Ammon's horn (tissue), 1 donor: ENCODE data around the gene MEOX1.
"Not testable (repeated sequence)": the region's sequence is repeated elsewhere in the genome, so short reads cannot be mapped to it uniquely, and the experiment has no call there.

ENCODE experiments used
- DNase-seq: peaks from one replicate; pipeline ENCODE4 v3.0.0-alpha.2; 2016; ENCODE audit warnings: low spot score

MEOX1 gene

GRCh38 chr17:43616852-43617251 lies 44.9 kb downstream of the MEOX1 start:
- DNase-seq: no peak

- no peak for DNase-seq
These were observed 45.3 kb downstream of the MEOX1 start for GRCh38 chr17:43616421-43616820.

GRCh38 chr17:43616029-43616351 lies 45.7 kb downstream of the MEOX1 start:
- no peak for DNase-seq

- no peak for DNase-seq
These were observed 46.2 kb downstream of the MEOX1 start for GRCh38 chr17:43615330-43616028.

GRCh38 chr17:43614561-43614960 lies 47.2 kb downstream of the MEOX1 start:
- no peak for DNase-seq

- peak; percentile 27 for DNase-seq
These were observed 47.8 kb downstream of the MEOX1 start for GRCh38 chr17:43613917-43614316.

- no peak for DNase-seq
These were observed 49.2 kb downstream of the MEOX1 start for GRCh38 chr17:43612515-43612914.

- DNase-seq: no peak
These were observed 50.3 kb downstream of the MEOX1 start for GRCh38 chr17:43611230-43611969.

- no peak for DNase-seq
These were observed 51.9 kb downstream of the MEOX1 start for GRCh38 chr17:43609613-43610385.

- DNase-seq: no peak
These were observed 53.4 kb downstream of the MEOX1 start for GRCh38 chr17:43608313-43608712.

GRCh38 chr17:43604549-43604948 lies 57.2 kb downstream of the MEOX1 start:
- DNase-seq: no peak

GRCh38 chr17:43603321-43603720 lies 58.4 kb downstream of the MEOX1 start:
- no peak for DNase-seq

GRCh38 chr17:43602556-43602955 lies 59.2 kb downstream of the MEOX1 start:
- not testable (repeated sequence) for DNase-seq

- DNase-seq: no peak
These were observed 60.3 kb downstream of the MEOX1 start for GRCh38 chr17:43601280-43602039.

- no peak for DNase-seq
These were observed 61.9 kb downstream of the MEOX1 start for GRCh38 chr17:43599835-43600234.

GRCh38 chr17:43599046-43599395 lies 62.7 kb downstream of the MEOX1 start:
- no peak for DNase-seq

- no peak for DNase-seq
These were observed 63.2 kb downstream of the MEOX1 start for GRCh38 chr17:43598357-43599045.

GRCh38 chr17:43597624-43598356 lies 63.9 kb downstream of the MEOX1 start:
- no peak for DNase-seq

- DNase-seq: no peak
These were observed 66.3 kb downstream of the MEOX1 start for GRCh38 chr17:43595466-43595865.

- no peak for DNase-seq
These were observed 69.8 kb downstream of the MEOX1 start for GRCh38 chr17:43591779-43592562.
